ELR (cell line): ENCODE measurements around the gene MST1R.
"Not testable (repeated sequence)": the region's sequence is repeated elsewhere in the genome, so short reads cannot be mapped to it uniquely, and the experiment has no call there.

Source experiments
- DNase-seq: peaks from one replicate; pipeline ENCODE4 v3.0.0-alpha.2; 2015; ENCODE audit warnings: low read depth

MST1R gene

DNA sequence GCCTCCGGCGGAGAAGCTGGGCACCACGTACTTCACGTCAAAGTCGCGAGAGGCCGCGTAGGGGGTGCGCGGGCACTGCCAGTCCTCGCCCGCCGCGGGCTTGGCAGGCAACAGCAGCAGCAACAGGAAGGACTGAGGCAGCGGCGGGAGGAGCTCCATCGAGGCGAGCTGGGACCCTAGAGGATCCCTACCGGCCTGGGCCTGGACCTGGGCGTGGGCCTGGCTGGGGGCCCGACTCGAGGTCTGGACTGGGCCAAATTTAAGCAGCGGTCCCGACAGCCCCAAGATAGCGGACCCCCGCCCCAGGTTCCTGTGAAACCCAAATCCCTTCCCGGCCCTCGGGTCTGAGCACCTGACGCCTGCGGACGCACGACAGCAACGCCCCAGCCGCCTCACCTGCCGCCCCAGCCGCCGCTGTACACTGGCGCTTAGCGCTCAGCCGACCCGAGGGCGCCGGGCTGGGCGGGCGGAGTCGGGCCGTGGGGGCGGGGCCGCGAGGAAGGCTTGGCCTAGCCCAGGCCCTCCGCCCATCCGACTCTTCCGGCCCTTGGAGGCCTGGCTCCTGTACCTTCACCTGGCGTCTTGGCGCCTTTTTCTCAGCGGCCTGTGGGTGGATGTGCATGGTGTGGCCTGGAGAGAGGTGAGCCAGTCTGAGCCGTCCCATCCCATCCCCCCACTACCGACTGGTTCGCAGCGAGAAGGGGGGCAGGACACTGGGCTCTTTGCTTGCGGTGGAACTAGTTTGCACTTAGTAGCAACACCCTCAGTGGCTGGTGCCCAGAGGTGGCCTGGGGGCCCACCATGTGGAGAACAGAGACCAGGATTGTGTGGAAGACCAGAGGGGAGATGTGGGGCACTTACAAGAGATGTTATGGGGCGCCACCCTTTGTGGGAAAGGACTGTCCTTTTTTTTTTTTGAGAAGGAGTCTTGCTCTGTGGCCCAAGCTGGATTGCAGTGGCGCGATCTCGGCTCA is at the start of gene MST1R:
MST1R (minus strand) TSS at position 423 of the 974 bp plus-strand sequence; CDS start at position 159, 264 bp downstream.
- peak; percentile 10 for DNase-seq

DNA sequence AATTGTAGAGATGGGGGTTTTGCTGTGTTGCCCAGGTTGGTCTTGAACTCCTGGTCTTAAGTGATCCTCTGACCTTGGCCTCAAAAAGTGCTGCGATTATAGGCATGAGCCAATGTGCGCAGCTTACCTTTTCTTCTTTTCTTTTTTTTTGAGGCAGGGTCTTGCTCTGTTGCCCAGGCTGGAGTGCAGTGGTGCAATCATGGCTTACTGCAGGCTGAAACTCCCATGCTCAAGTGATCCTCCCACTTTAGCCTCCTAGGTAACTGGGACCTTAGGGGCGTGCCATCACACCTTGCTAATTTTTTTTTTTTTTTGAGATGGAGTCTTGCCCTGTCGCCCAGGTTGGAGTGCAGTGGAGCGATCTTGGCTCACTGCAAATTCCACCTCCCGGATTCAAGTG is 49.3 kb upstream of the MST1R start:
- DNase-seq = no peak

- DNase-seq = no peak
These were observed 39.0 kb upstream of the MST1R start for GRCh38 chr3:49942651-49943050.

DNA sequence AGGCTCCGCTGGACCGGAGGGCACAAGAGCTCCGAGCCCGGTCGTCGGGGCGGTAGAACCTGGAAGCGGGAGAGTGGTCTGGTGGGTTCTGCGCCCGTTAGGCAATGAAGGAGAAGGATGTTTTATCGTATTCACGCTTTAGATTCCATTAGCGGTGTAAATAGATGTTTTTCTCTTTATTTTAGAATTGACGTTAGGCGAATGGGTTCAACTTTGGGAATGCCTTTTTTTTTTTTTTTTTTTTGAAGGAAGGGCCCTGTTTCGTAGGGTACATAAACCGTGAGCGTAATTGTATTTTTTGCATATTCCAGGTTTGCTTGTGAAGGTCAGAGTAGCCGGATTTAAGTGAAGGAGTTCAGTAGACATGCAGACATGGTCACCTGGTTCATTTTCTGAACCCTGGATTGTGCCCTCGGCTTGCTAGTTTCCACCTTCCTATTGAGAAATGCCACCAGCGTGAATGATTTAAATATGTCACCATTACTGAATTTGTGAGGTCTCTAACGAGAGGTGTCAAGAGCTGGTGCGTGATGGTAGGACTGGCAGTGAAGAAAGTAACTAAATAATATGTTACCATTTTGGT is 37.1 kb upstream of the MST1R start:
- DNase-seq = no peak

- DNase-seq = peak; percentile 96
These were observed 36.4 kb upstream of the MST1R start, which contains the start of gene RBM6 for GRCh38 chr3:49939858-49940666. Gene RBM6 (plus strand): TSS chr3:49940150. CDS start chr3:49962642, 22,492 bp downstream.

- DNase-seq = no peak
These were observed 33.4 kb upstream of the MST1R start for GRCh38 chr3:49937090-49937489.

DNA sequence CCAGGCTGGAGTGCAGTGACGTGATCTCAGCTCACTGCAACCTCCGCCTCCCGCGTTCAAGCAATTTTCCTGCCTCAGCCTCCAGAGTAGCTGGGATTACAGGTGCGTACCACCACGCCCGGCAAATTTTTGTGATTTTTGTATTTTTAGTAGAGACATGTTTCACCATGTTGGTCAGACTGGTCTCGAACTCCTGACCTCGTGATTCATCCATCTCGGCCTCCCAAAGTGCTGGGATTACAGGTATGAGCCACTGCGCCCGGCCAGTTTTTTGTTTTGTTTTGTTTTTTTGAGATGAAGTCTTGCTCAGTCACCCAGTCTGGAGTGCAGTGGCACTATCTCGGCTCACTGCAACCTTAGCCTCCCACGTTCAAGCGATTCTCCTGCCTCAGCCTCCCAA is 28.6 kb upstream of the MST1R start:
- DNase-seq = not testable (repeated sequence)

DNA sequence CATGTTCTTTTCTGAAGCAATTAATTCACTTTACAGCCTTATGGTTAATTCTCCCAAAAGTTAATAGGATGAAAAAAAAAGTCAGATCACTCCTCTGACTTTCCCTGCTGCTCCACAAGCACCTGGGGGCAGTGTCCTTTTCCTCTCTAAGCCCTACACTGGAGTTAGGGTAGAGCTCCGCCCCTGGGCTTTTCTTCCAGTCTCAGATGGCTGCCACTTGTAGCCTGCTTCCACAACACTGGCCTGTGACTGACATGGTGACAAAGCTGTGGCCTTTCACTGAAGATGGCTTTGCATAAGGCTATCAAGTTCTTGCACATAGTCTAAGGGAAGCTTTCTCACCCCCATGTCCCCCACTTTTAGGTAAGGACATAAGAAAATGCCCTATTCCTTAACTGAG is 27.2 kb upstream of the MST1R start:
- DNase-seq = peak; percentile 40

DNA sequence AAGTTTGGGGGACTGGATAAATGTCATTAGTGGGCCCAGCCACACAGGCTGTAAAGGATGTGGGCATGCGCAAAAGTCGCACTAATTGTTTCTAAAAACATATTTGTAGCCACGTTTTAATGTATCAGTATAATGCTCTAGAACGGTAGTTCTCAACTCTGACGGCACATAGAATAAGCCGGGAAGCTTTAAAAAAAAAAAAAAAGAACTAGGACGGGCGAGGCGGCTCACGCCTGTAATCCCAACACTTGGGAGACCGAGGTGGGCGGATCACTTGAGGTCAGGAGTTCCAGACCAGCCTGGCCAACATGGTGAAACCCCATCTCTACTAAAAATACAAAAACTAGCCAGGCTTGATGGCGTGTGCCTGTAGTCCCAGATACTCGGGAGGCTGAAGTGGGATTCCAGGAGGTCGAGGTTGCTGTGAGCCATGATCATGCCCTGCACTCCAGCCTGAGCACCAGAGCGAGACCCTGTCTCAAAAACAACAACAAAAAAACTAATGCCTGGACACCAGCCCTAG is 26.6 kb upstream of the MST1R start:
- no peak for DNase-seq

- peak; percentile 93 for DNase-seq
These were observed 25.9 kb upstream of the MST1R start, which contains the start of gene MON1A for GRCh38 chr3:49929291-49930167. Gene MON1A (minus strand): TSS chr3:49929811. CDS start chr3:49913346, 16,465 bp downstream.

- DNase-seq = no peak
These were observed 24.9 kb upstream of the MST1R start for GRCh38 chr3:49928481-49929017.

DNA sequence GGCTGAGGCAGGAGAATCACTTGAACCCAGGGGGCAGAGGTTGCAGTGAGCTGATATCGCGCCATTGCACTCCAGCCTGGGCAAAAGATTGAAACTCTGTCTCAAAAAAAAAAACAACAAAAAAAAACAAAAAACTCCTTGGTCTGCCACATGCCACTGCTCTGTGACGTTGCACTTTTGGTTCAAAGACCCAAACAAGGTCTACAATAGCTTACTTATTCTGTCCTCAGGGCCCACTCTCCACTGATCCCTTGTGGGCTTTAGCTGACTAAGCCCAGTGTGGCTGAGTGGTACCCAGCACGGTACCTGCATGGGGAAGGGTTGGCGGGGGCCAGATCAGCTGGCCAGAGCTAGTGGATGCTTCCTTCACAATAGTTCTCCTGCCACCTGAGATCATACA is 24.1 kb upstream of the MST1R start:
- no peak for DNase-seq

GRCh38 chr3:49926117-49926728 is 22.6 kb upstream of the MST1R start:
- no peak for DNase-seq

GRCh38 chr3:49925485-49925884 is 21.8 kb upstream of the MST1R start:
- no peak for DNase-seq

- DNase-seq = peak; percentile 88
These were observed 21.0 kb upstream of the MST1R start for GRCh38 chr3:49924683-49925082.

GRCh38 chr3:49917806-49918590 is 14.3 kb upstream of the MST1R start:
- DNase-seq = not testable (repeated sequence)

GRCh38 chr3:49916686-49917085 is 13.0 kb upstream of the MST1R start:
- peak; percentile 22 for DNase-seq

GRCh38 chr3:49914906-49915305 is 11.2 kb upstream of the MST1R start:
- DNase-seq = no peak

DNA sequence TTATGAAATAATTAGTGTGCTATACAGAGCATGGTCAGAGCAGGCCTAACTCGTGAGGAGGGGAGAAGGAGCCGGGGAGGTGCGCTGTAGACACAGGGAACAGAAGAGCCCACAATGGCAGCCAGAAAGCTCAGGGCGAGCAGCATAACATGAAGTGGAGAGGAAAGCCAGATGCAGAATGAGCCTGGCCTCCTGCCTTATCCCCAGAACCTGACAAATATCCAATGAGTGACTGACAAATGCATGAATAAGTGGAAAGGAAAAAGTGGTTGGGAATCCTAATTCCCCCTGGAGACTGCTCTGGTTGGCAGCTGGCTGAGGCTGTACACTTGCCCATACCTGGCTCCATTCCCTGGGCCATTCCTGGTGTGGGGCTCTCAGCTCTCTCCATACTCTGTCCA is 9.2 kb upstream of the MST1R start:
- no peak for DNase-seq
